D721Med (cell line): ENCODE results near the gene NEMP1.

Experiments used
- DNase-seq: peaks from one replicate; pipeline ENCODE4 v3.0.0; 2011; ENCODE audit warnings: low spot score; ENCODE audit not compliant: insufficient read length
- FAIRE-seq: peaks from 2 replicates; lab custom pipeline; 2011; peaks lifted over from hg19 to GRCh38; lab: Jason Lieb, UNC
- CTCF ChIP-seq: IDR thresholded peaks from 2 replicates; pipeline ENCODE4 v1.5.1; 2012; ENCODE audit warnings: mild to moderate bottlenecking, control low read depth; ENCODE audit not compliant: insufficient read depth; ENCODE audit errors: missing control alignments

NEMP1 gene

GRCh38 chr12:57009949-57010626 lies 68.5 kb downstream of the NEMP1 start:
- FAIRE-seq (no peak), DNase-seq (no peak)
- no peak for TF ChIP-seq CTCF

GRCh38 chr12:57008178-57008577 lies 70.4 kb downstream of the NEMP1 start:
- TF ChIP-seq CTCF: peak; percentile 82
- FAIRE-seq (no peak), DNase-seq (no peak)

GRCh38 chr12:57006809-57007475 lies 71.6 kb downstream of the NEMP1 start:
- no peak for TF ChIP-seq CTCF
- FAIRE-seq: no peak
- DNase-seq: no peak

- TF ChIP-seq CTCF: peak; percentile 46
- FAIRE-seq (no peak), DNase-seq (peak; percentile 66)
Measured at GRCh38 chr12:57005980-57006808, 72.4 kb downstream of the NEMP1 start, which contains the start of gene ZBTB39. Gene ZBTB39, minus strand, starts transcription at chr12:57006546. Its CDS starts 1,629 bp downstream, at chr12:57004917.
